K562 (cell line): ENCODE results near the gene ZBTB33. TPM values are rescaled to one million over a fixed set of nuclear protein-coding genes. Genes with fewer than 3 reads are reported as not detected.

ENCODE experiments used
- ARID1B ChIP-seq: fragments of 450-650 bp; IDR thresholded peaks from 2 replicates; pipeline ENCODE4 v1.6.1; 2016; ENCODE audit warnings: antibody characterized with exemption, mild to moderate bottlenecking, inconsistent platforms
- ARID4B ChIP-seq: sonication (generic); formaldehyde crosslinking; IDR thresholded peaks from 2 replicates; pipeline ENCODE4 v1.8.0; 2022; ENCODE audit warnings: mild to moderate bottlenecking, missing genetic modification reagents
- CLOCK ChIP-seq: fragments of 250-450 bp; sonication (Bioruptor Pico); IDR thresholded peaks from 2 replicates; pipeline ENCODE4 v1.4.0; 2020; ENCODE audit warnings: mild to moderate bottlenecking, moderate library complexity, borderline replicate concordance
- CTCF ChIP-seq, 3 experiments: IDR thresholded peaks in 2 of 3; conservative IDR thresholded peaks in 1 of 3; 2 replicates each; pipeline ENCODE4 v1.5.1; 2011 to 2012; ENCODE audit warnings: low read length in 3 of 3, mild to moderate bottlenecking in 3 of 3, control low read depth in 2 of 3, improper control_type of control experiment in 1 of 3, inconsistent platforms in 1 of 3, low read depth in 1 of 3, mixed read lengths in 1 of 3, moderate library complexity in 1 of 3; ENCODE audit not compliant: insufficient read depth in 2 of 3
- DACH1 ChIP-seq: fragments of 450-650 bp; IDR thresholded peaks from 2 replicates; pipeline ENCODE4 v1.6.1; 2018; ENCODE audit not compliant: partially characterized antibody
- HOXB6 ChIP-seq: fragments of 250-450 bp; sonication (Bioruptor Pico); IDR thresholded peaks from 2 replicates; pipeline ENCODE4 v1.5.1; 2022; ENCODE audit warnings: mild to moderate bottlenecking, borderline replicate concordance
- MECOM ChIP-seq: fragments of 250-450 bp; sonication (Bioruptor Pico); IDR thresholded peaks from 2 replicates; pipeline ENCODE4 v1.8.0; 2022; ENCODE audit warnings: inconsistent platforms
- MTA2 ChIP-seq: fragments of 450-650 bp; IDR thresholded peaks from 2 replicates; pipeline ENCODE4 v1.6.1; 2016; ENCODE audit warnings: low read depth
- MYBL2 ChIP-seq, 2 experiments: fragments of 450-650 bp in 1 of 2; sonication (generic) in 1 of 2; formaldehyde crosslinking in 1 of 2; IDR thresholded peaks; 2 replicates each; pipeline versions ENCODE4 v1.6.1 to v1.8.1; 2017 to 2022; ENCODE audit warnings: borderline replicate concordance in 1 of 2, inconsistent platforms in 1 of 2, low read depth in 1 of 2, mild to moderate bottlenecking in 1 of 2, missing genetic modification reagents in 1 of 2, moderate library complexity in 1 of 2
- NFRKB ChIP-seq: fragments of 450-650 bp; IDR thresholded peaks from 2 replicates; pipeline ENCODE4 v1.6.1; 2016; ENCODE audit warnings: low read depth
- STAT5A ChIP-seq: IDR thresholded peaks from 2 replicates; pipeline ENCODE4 v1.6.1; 2012; ENCODE audit warnings: low read length, inconsistent platforms, borderline replicate concordance
- TEAD4 ChIP-seq, 2 experiments: sonication (generic) in 1 of 2; formaldehyde crosslinking in 1 of 2; IDR thresholded peaks; 2 replicates each; pipeline versions ENCODE4 v1.6.1 to v1.8.0; 2012 to 2022; ENCODE audit warnings: borderline replicate concordance in 1 of 2, inconsistent platforms in 1 of 2, low read length in 1 of 2, mild to moderate bottlenecking in 1 of 2, missing genetic modification reagents in 1 of 2
- ZMIZ1 ChIP-seq, 2 experiments: fragments of 150-350 bp in 1 of 2; IDR thresholded peaks; 2 replicates each; pipeline ENCODE4 v1.6.1; 2012 to 2016; ENCODE audit warnings: low read depth in 2 of 2, low read length in 2 of 2, mild to moderate bottlenecking in 1 of 2, moderate library complexity in 1 of 2
- ZNF23 ChIP-seq: fragments of 250-450 bp; sonication (Bioruptor Pico); IDR thresholded peaks from 2 replicates; pipeline ENCODE4 v1.4.0; 2020; ENCODE audit warnings: mild to moderate bottlenecking
- ZNF384 ChIP-seq: IDR thresholded peaks from 2 replicates; pipeline ENCODE4 v1.6.1; 2012; ENCODE audit warnings: low read depth, low read length, improper control_type of control experiment
- polyA plus RNA-seq, 8 experiments: library from polyadenylated mRNA; depleted of rRNA in 4 of 8; stranded (reverse) in 5 of 8; unstranded in 3 of 8; fragments of >200 nt; fragmentation: Nextera tagmentation in 2 of 8; fragmentation: Illumina TruSeq in 1 of 8; extraction: Ambion mirVana in 2 of 8; extraction: Trizol in 1 of 8; gene quantifications; 2 replicates each; pipeline versions ENCODE4 v1.2.1 to v1.2.3, GENCODE V29; 2011 to 2014; ENCODE audit warnings: inconsistent platforms in 1 of 8, missing spikeins in 1 of 8
- total RNA-seq, 7 experiments: library from RNA; depleted of rRNA in 6 of 7; stranded (reverse); fragments of >200 nt in 6 of 7; fragmentation: Illumina TruSeq in 2 of 7; extraction: Trizol in 2 of 7; gene quantifications; 2 replicates each; pipeline versions ENCODE4 v1.2.1 to v1.2.3, GENCODE V29; 2011 to 2021; ENCODE audit warnings: low replicate concordance in 1 of 7

Gene ZBTB33
- total and polyA plus RNA-seq, 9 of the 15 experiments (the other 6 are each of a cell fraction or from before 2014, with no cell fraction given): 5.6 to 29.8 (median 15.6) TPM

- TF ChIP-seq ZNF384: no peak
- TF ChIP-seq MTA2: 0 out of 2 replicates have a peak, but pooled peaks have one; percentile 10
- peak; percentile 74 for TF ChIP-seq ARID1B
- no peak for TF ChIP-seq HOXB6 (CRISPR knock-in tag)
- TF ChIP-seq TEAD4 (IDR thresholded peaks at IDR 0.05; ENCODE audit: low read length): peak; percentile 37
- no peak for TF ChIP-seq TEAD4 (CRISPR knock-in tag; IDR thresholded peaks at IDR 0.05; ENCODE audit: borderline replicate concordance)
- TF ChIP-seq DACH1: no peak
- no peak for TF ChIP-seq ZNF23 (CRISPR knock-in tag)
- TF ChIP-seq STAT5A: no peak
- no peak for TF ChIP-seq ZMIZ1 (IDR thresholded peaks at IDR 0.05; ENCODE audit: low read depth in 2 of 2, low read length in 2 of 2)
- no peak for TF ChIP-seq ARID4B (CRISPR knock-in tag)
- peak; percentile 82 for TF ChIP-seq MYBL2 (IDR thresholded peaks at IDR 0.05; ENCODE audit: low read depth)
- TF ChIP-seq MYBL2 (CRISPR knock-in tag; IDR thresholded peaks at IDR 0.05; ENCODE audit: borderline replicate concordance): no peak
- TF ChIP-seq CTCF (IDR thresholded peaks at IDR 0.05 in 2 of 3, conservative IDR thresholded peaks at IDR 0.05 in 1 of 3; ENCODE audit: insufficient read depth in 2 of 3, low read depth in 1 of 3, low read length in 3 of 3): no peak
- no peak for TF ChIP-seq CLOCK (CRISPR knock-in tag)
- no peak for TF ChIP-seq MECOM (CRISPR knock-in tag)
- TF ChIP-seq NFRKB: no peak
These were observed 7.8 kb upstream of the ZBTB33 start (continued) for GRCh38 chrX:120242813-120243212.
